GM12878 (cell line): ENCODE measurements around the gene NFE2L2. TPM values are rescaled to one million over a fixed set of nuclear protein-coding genes. Genes with fewer than 3 reads are reported as not detected.

ENCODE experiments used
- ASH2L ChIP-seq: fragments of 300-600, 200-600 bp; sonication (generic); IDR thresholded peaks from 2 replicates; pipeline ENCODE4 v1.6.1; 2017; ENCODE audit warnings: low read depth, mild to moderate bottlenecking, borderline replicate concordance
- ATF2 ChIP-seq: IDR thresholded peaks from 2 replicates; pipeline ENCODE4 v1.6.1; 2012; ENCODE audit warnings: low read length, inconsistent platforms
- CREB1 ChIP-seq: IDR thresholded peaks from 2 replicates; pipeline ENCODE4 v1.6.1; 2012; ENCODE audit warnings: low read depth, mild to moderate bottlenecking, inconsistent platforms
- DPF2 ChIP-seq: fragments of 450-650 bp; IDR thresholded peaks from 2 replicates; pipeline ENCODE4 v1.6.1; 2017; ENCODE audit warnings: mild to moderate bottlenecking
- FOS ChIP-seq: IDR thresholded peaks from 3 replicates; pipeline ENCODE4 v1.6.1; 2011; ENCODE audit warnings: borderline replicate concordance; ENCODE audit not compliant: insufficient read length; ENCODE audit errors: extremely low read depth
- GABPA ChIP-seq: IDR thresholded peaks from 2 replicates; pipeline ENCODE4 v1.6.1; 2014; ENCODE audit warnings: antibody characterized with exemption, low read depth, mild to moderate bottlenecking, inconsistent platforms
- HDAC2 ChIP-seq: fragments of 200-600 bp; sonication (generic); IDR thresholded peaks from 2 replicates; pipeline ENCODE4 v1.6.1; 2017
- KDM1A ChIP-seq: fragments of 200-600 bp; sonication (generic); IDR thresholded peaks from 2 replicates; pipeline ENCODE4 v1.6.1; 2016; ENCODE audit warnings: borderline replicate concordance
- LARP7 ChIP-seq: fragments of 450-650 bp; IDR thresholded peaks from 2 replicates; pipeline ENCODE4 v1.6.1; 2017; ENCODE audit warnings: mild to moderate bottlenecking
- MYB ChIP-seq: fragments of 150-350 bp; IDR thresholded peaks from 2 replicates; pipeline ENCODE4 v1.6.1; 2014; ENCODE audit warnings: mild to moderate bottlenecking, low read depth, low read length, borderline replicate concordance
- NFYA ChIP-seq: IDR thresholded peaks from 2 replicates; pipeline ENCODE4 v1.6.1; 2011; ENCODE audit warnings: low read depth, mild to moderate bottlenecking, low read length, improper control_type of control experiment, borderline replicate concordance
- NR2F1 ChIP-seq: fragments of 450-650 bp; conservative IDR thresholded peaks from 2 replicates; pipeline ENCODE4 v1.6.1; 2017; ENCODE audit warnings: mild to moderate bottlenecking
- POLR2AphosphoS5 ChIP-seq: IDR thresholded peaks from 2 replicates; pipeline ENCODE4 v1.6.1; 2011; ENCODE audit warnings: mild to moderate bottlenecking, low read length, inconsistent platforms
- RELA ChIP-seq: fragments of 450-650 bp; IDR thresholded peaks from 2 replicates; pipeline ENCODE4 v1.8.0; 2014; ENCODE audit warnings: borderline replicate concordance; ENCODE audit not compliant: partially characterized antibody
- SUPT20H ChIP-seq: IDR thresholded peaks from 2 replicates; pipeline ENCODE4 v1.6.1; 2011; ENCODE audit warnings: low read depth, mild to moderate bottlenecking, low read length, moderate library complexity, borderline replicate concordance; ENCODE audit not compliant: control insufficient read depth
- USF1 ChIP-seq: IDR thresholded peaks from 2 replicates; pipeline ENCODE4 v1.6.1; 2011; ENCODE audit warnings: borderline replicate concordance, low read depth, mild to moderate bottlenecking, moderate library complexity, mixed read lengths, low read length; ENCODE audit not compliant: insufficient read depth; ENCODE audit errors: extremely low read length
- YBX1 ChIP-seq: fragments of 450-650 bp; IDR thresholded peaks from 2 replicates; pipeline ENCODE4 v1.6.1; 2016; ENCODE audit warnings: antibody characterized with exemption
- YY1 ChIP-seq: IDR thresholded peaks from 2 replicates; pipeline ENCODE4 v1.6.1; 2011; ENCODE audit warnings: low read depth, mild to moderate bottlenecking, low read length
- ZBTB11 ChIP-seq: fragments of 450-650 bp; formaldehyde crosslinking; IDR thresholded peaks from 2 replicates; pipeline ENCODE4 v1.5.0; 2022; ENCODE audit warnings: mild to moderate bottlenecking, missing genetic modification characterization
- polyA plus RNA-seq, 11 experiments: library from polyadenylated mRNA; depleted of rRNA in 4 of 11; unstranded in 6 of 11; stranded (reverse) in 5 of 11; fragments of >200 nt; fragmentation: Nextera tagmentation in 4 of 11; fragmentation: Illumina TruSeq in 1 of 11; extraction: Ambion mirVana in 4 of 11; extraction: Trizol in 1 of 11; gene quantifications; 1 replicate in 1 of 11; 2 replicates in 10 of 11; pipeline versions ENCODE4 v1.2.1 to v1.2.3, GENCODE V29; 2011 to 2016; ENCODE audit warnings: inconsistent platforms in 2 of 11, missing spikeins in 2 of 11, low read depth in 1 of 11
- total RNA-seq, 4 experiments: library from RNA; depleted of rRNA in 3 of 4; stranded (reverse); fragments of >200 nt in 3 of 4; fragmentation: Illumina TruSeq in 1 of 4; extraction: Trizol in 1 of 4; gene quantifications; 2 replicates each; pipeline versions ENCODE4 v1.2.1 to v1.2.3, GENCODE V29; 2013 to 2021
- TF ChIP-seq, protein P1 (sequence below): IDR thresholded peaks from 2 replicates; pipeline ENCODE4 v1.6.1; 2011; ENCODE audit warnings: mild to moderate bottlenecking, low read depth, low read length, moderate library complexity; ENCODE audit not compliant: insufficient replicate concordance
- TF ChIP-seq, protein P2 (sequence below): fragments of 450-650 bp; IDR thresholded peaks from 2 replicates; pipeline ENCODE4 v1.6.1; 2017; ENCODE audit warnings: mild to moderate bottlenecking, low read depth, inconsistent platforms; ENCODE audit not compliant: poor library complexity, severe bottlenecking

NFE2L2 gene
- total and polyA plus RNA-seq, 10 of the 15 experiments (the other 5 are each of a cell fraction or from before 2014, with no cell fraction given): 18.4 to 69.8 (median 37.1) TPM

DNA sequence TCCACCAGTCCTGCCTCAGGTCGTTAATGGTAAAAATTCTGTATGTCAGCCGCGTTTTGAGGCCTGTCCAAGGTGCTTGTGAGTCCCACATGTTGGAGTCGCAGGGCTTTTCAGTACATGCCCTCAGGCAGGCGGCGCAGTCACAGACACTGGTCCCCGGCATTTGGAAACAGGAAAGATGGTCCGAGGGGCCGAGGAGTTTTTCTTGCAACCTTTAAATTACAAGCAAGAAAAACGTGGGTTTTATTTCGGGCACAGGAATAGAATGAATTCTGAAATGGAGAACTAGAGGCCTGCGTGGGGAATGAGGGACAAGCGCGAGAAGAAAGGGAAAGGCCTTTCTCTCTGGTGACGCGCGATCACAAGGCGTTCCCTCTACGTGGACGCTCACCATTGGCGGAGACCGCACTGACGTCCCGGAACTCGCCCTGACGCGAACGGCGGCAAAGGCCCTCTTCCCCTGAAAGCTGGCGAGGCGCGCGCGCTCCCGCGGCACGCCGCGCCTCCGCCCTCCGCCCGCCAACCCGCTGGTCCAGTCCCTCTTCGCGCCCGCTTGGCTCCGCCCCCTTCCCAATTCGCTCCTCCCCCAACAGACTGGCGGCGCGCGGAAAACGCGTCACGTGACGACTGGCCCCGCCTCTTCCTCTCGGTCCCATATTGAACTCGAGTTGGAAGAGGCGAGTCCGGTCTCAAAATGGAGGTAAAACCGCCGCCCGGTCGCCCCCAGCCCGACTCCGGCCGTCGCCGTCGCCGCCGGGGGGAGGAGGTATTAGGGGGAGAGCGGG is 52.2 kb downstream of the NFE2L2 start, which contains the start of gene HNRNPA3 (continued):
- peak; percentile 60 for TF ChIP-seq ZBTB11 (CRISPR knock-in tag)
- 0 out of 2 replicates have a peak, but pooled peaks have one; percentile 39 for TF ChIP-seq GABPA
- TF ChIP-seq LARP7: peak; percentile 75; the same call in 1 of the 2 replicates
- TF ChIP-seq, protein P1, sequence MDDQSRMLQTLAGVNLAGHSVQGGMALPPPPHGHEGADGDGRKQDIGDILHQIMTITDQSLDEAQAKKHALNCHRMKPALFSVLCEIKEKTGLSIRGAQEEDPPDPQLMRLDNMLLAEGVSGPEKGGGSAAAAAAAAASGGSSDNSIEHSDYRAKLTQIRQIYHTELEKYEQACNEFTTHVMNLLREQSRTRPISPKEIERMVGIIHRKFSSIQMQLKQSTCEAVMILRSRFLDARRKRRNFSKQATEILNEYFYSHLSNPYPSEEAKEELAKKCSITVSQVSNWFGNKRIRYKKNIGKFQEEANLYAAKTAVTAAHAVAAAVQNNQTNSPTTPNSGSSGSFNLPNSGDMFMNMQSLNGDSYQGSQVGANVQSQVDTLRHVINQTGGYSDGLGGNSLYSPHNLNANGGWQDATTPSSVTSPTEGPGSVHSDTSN: peak; percentile 59
- TF ChIP-seq HDAC2: no peak
- no peak for TF ChIP-seq SUPT20H
- TF ChIP-seq CREB1: peak; percentile 95
- no peak for TF ChIP-seq ASH2L
- TF ChIP-seq NR2F1: peak; percentile 49; the same call in 1 of the 2 replicates
- TF ChIP-seq ATF2: peak; percentile 53; the same call in 1 of the 2 replicates
- TF ChIP-seq USF1: peak; percentile 77
- peak; percentile 30; the same call in 1 of the 2 replicates for TF ChIP-seq DPF2
- TF ChIP-seq NFYA: no peak; the same call in 1 of the 2 replicates
- TF ChIP-seq, protein P2, sequence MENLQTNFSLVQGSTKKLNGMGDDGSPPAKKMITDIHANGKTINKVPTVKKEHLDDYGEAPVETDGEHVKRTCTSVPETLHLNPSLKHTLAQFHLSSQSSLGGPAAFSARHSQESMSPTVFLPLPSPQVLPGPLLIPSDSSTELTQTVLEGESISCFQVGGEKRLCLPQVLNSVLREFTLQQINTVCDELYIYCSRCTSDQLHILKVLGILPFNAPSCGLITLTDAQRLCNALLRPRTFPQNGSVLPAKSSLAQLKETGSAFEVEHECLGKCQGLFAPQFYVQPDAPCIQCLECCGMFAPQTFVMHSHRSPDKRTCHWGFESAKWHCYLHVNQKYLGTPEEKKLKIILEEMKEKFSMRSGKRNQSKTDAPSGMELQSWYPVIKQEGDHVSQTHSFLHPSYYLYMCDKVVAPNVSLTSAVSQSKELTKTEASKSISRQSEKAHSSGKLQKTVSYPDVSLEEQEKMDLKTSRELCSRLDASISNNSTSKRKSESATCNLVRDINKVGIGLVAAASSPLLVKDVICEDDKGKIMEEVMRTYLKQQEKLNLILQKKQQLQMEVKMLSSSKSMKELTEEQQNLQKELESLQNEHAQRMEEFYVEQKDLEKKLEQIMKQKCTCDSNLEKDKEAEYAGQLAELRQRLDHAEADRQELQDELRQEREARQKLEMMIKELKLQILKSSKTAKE: peak; percentile 61
- no peak for TF ChIP-seq MYB
- no peak for TF ChIP-seq KDM1A
- no peak for TF ChIP-seq YBX1
- peak; percentile 98 for TF ChIP-seq POLR2AphosphoS5
- TF ChIP-seq YY1: no peak; the same call in 1 of the 2 replicates
- TF ChIP-seq FOS: no peak
- peak; percentile 53 for TF ChIP-seq RELA
